Smooth muscle cell (in vitro differentiated cells): Measurements from ENCODE around the gene EFEMP2. TPM values are rescaled to one million over a fixed set of nuclear protein-coding genes. Genes with fewer than 3 reads are reported as not detected.
A peak's percentile ranks its signal among the peaks of the same experiment; 100 is the strongest.

Source experiments
- DNase-seq: peaks from one replicate; lab custom pipeline; 2025; ENCODE audit not compliant: unreplicated experiment; lab: John Stamatoyannopoulos, UW
- H2AFZ ChIP-seq: fragments of 200-600 bp; sonication (generic); 2 replicates; pipeline ENCODE4 v1.6.0; 2016; ENCODE audit warnings: antibody characterized with exemption, low read depth, mild to moderate bottlenecking
- H3F3A ChIP-seq: fragments of 200-600 bp; sonication (generic); 2 replicates; pipeline ENCODE4 v1.6.0; 2017; ENCODE audit warnings: antibody characterized with exemption, low read depth
- H3K27ac ChIP-seq: fragments of 200-600 bp; sonication (generic); 2 replicates; pipeline ENCODE4 v1.5.1; 2016; ENCODE audit warnings: low read depth, mild to moderate bottlenecking
- H3K27me3 ChIP-seq: fragments of 200-600 bp; sonication (generic); 2 replicates; pipeline ENCODE4 v1.6.1; 2016; ENCODE audit warnings: low read depth, mild to moderate bottlenecking
- H3K36me3 ChIP-seq: fragments of 200-600 bp; sonication (generic); 2 replicates; pipeline ENCODE4 v1.5.1; 2016; ENCODE audit warnings: low read depth
- H3K4me1 ChIP-seq: fragments of 200-600 bp; sonication (generic); 2 replicates; pipeline ENCODE4 v1.5.1; 2016; ENCODE audit warnings: low read depth
- H3K4me2 ChIP-seq: fragments of 200-600 bp; sonication (generic); 2 replicates; pipeline ENCODE4 v1.6.0; 2016; ENCODE audit warnings: mild to moderate bottlenecking
- H3K4me3 ChIP-seq: fragments of 200-600 bp; sonication (generic); 2 replicates; pipeline ENCODE4 v1.5.1; 2016; ENCODE audit warnings: mild to moderate bottlenecking
- H3K79me2 ChIP-seq: fragments of 200-600 bp; sonication (generic); 2 replicates; pipeline ENCODE4 v1.6.0; 2016; ENCODE audit warnings: low read depth, mild to moderate bottlenecking
- H3K9ac ChIP-seq: fragments of 200-600 bp; sonication (generic); 2 replicates; pipeline ENCODE4 v1.6.0; 2016; ENCODE audit warnings: low read depth
- H3K9me3 ChIP-seq: fragments of 200-600 bp; sonication (generic); replicated peaks from 2 replicates; pipeline ENCODE4 v1.5.1; 2016; ENCODE audit warnings: low read depth
- H4K20me1 ChIP-seq: fragments of 200-600 bp; sonication (generic); 2 replicates; pipeline ENCODE4 v1.6.0; 2016; ENCODE audit warnings: low read depth
- CTCF ChIP-seq: fragments of 200-600 bp; sonication (generic); IDR thresholded peaks from 2 replicates; pipeline ENCODE4 v1.5.1; 2017; ENCODE audit warnings: borderline replicate concordance, mild to moderate bottlenecking, antibody characterized with exemption; ENCODE audit not compliant: insufficient read depth, poor library complexity, severe bottlenecking
- WGBS: methylation state at CpG from one replicate; pipeline ENCODE4 v1.1.7; 2016; ENCODE audit warnings: low lambda C conversion rate; 5-methylcytosine and 5-hydroxymethylcytosine counted together
- polyA plus RNA-seq: library from polyadenylated mRNA; unstranded; fragments of >200 nt; fragmentation: Nextera tagmentation; extraction: Ambion mirVana; gene quantifications from 2 replicates; pipeline ENCODE4 v1.2.1, GENCODE V29; 2016
- total RNA-seq: library from RNA; depleted of rRNA; stranded (reverse); fragments of >200 nt; gene quantifications from 2 replicates; pipeline ENCODE4 v1.2.3, GENCODE V29; 2014

The EFEMP2 gene
- total and polyA plus RNA-seq, 2 experiments from 2014 or later: 99.7 to 362 TPM

- Histone ChIP-seq H3K27me3 (no peaks in the 10 kb centered on the region), H3F3A (peaks cover 5% of the 10 kb centered on the region), H4K20me1 (no peaks in the 10 kb centered on the region), H3K79me2 (no peaks in the 10 kb centered on the region), H3K4me2 (peak overlapping the region; percentile 99), H3K4me3 (peak overlapping the region; percentile 55), H3K9ac (peak overlapping the region; percentile 79), H3K27ac (peak overlapping the region; percentile 61), H3K4me1 (no peaks in the 10 kb centered on the region), H3K36me3 (no peaks in the 10 kb centered on the region), H3K9me3 (no peaks in the 10 kb centered on the region), H2AFZ (no peak overlapping the region)
- 9% methylated on average over 54 of the region's 54 CpGs for WGBS
- DNase-seq: peak; percentile 87
- no peak for TF ChIP-seq CTCF
Observed at GRCh38 chr11:65873318-65874156, 937 bp upstream of the EFEMP2 start.

GRCh38 chr11:65871811-65872548, 620 bp downstream of the EFEMP2 start:
- TF ChIP-seq CTCF: no peak
- Histone ChIP-seq H3K36me3 (no peaks in the 10 kb centered on the region), H2AFZ (no peak overlapping the region), H3K9me3 (no peaks in the 10 kb centered on the region), H3K27me3 (no peaks in the 10 kb centered on the region), H4K20me1 (peaks cover 12% of the 10 kb centered on the region), H3K4me1 (no peaks in the 10 kb centered on the region), H3K4me2 (peak overlapping the region; percentile 99), H3K27ac (peak overlapping the region; percentile 21), H3K79me2 (no peaks in the 10 kb centered on the region), H3K9ac (peak overlapping the region; percentile 79), H3K4me3 (peak overlapping the region; percentile 55), H3F3A (peaks cover 21% of the 10 kb centered on the region)
- WGBS: 30% methylated on average over 17 of the region's 26 CpGs
- DNase-seq: peak; percentile 57

GRCh38 chr11:65870706-65871681, 1.6 kb downstream of the EFEMP2 start:
- no peak for DNase-seq
- TF ChIP-seq CTCF: no peak
- Histone ChIP-seq H4K20me1 (peaks cover 22% of the 10 kb centered on the region), H3F3A (peaks cover 29% of the 10 kb centered on the region), H2AFZ (no peak overlapping the region), H3K4me3 (peak overlapping the region; percentile 55), H3K9me3 (no peaks in the 10 kb centered on the region), H3K4me1 (no peaks in the 10 kb centered on the region), H3K27ac (peak overlapping the region; percentile 21), H3K79me2 (no peaks in the 10 kb centered on the region), H3K27me3 (no peaks in the 10 kb centered on the region), H3K4me2 (peak overlapping the region; percentile 99), H3K36me3 (no peaks in the 10 kb centered on the region), H3K9ac (peak overlapping the region; percentile 79)
- WGBS: 86% methylated on average over 24 of the region's 24 CpGs
